Measurements from ENCODE around the gene ABHD1.

- TF ChIP-seq, protein P1, sequence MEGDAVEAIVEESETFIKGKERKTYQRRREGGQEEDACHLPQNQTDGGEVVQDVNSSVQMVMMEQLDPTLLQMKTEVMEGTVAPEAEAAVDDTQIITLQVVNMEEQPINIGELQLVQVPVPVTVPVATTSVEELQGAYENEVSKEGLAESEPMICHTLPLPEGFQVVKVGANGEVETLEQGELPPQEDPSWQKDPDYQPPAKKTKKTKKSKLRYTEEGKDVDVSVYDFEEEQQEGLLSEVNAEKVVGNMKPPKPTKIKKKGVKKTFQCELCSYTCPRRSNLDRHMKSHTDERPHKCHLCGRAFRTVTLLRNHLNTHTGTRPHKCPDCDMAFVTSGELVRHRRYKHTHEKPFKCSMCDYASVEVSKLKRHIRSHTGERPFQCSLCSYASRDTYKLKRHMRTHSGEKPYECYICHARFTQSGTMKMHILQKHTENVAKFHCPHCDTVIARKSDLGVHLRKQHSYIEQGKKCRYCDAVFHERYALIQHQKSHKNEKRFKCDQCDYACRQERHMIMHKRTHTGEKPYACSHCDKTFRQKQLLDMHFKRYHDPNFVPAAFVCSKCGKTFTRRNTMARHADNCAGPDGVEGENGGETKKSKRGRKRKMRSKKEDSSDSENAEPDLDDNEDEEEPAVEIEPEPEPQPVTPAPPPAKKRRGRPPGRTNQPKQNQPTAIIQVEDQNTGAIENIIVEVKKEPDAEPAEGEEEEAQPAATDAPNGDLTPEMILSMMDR (IDR thresholded peaks at IDR 0.05 in 4 of 5, conservative IDR thresholded peaks at IDR 0.05 in 1 of 5): no peak
- TF ChIP-seq POLR2A (IDR thresholded peaks at IDR 0.05): no peak
Measured at GRCh38 chr2:27154488-27154887, 30.9 kb downstream of the ABHD1 start.
